Upper lobe of left lung (tissue), 4 donors: Measurements from ENCODE around the gene FAM107A.

Experiments used
- EP300 ChIP-seq, 4 donors: sonication (generic); formaldehyde crosslinking; IDR thresholded peaks; one replicate each; pipeline ENCODE4 v1.5.1; 2017; ENCODE audit warnings: antibody characterized with exemption in 4 of 4, control low read depth in 2 of 4
- POLR2A ChIP-seq, 4 donors: fragments of 450-650 bp; IDR thresholded peaks; one replicate each; pipeline ENCODE4 v1.5.1; 2016 to 2017; ENCODE audit warnings: antibody characterized with exemption in 4 of 4, mild to moderate bottlenecking in 2 of 4
- POLR2AphosphoS5 ChIP-seq, 2 donors: sonication (generic); formaldehyde crosslinking; IDR thresholded peaks; one replicate each; pipeline ENCODE4 v1.5.1; 2017; ENCODE audit warnings: antibody characterized with exemption in 2 of 2
- TF ChIP-seq, protein P1 (sequence below), 6 experiments: fragments of 450-650 bp in 4 of 6; fragments of 200-600 bp in 2 of 6; sonication (generic) in 2 of 6; IDR thresholded peaks; one replicate each; pipeline ENCODE4 v1.5.1; 2016 to 2019; ENCODE audit warnings: antibody characterized with exemption in 6 of 6

DNA sequence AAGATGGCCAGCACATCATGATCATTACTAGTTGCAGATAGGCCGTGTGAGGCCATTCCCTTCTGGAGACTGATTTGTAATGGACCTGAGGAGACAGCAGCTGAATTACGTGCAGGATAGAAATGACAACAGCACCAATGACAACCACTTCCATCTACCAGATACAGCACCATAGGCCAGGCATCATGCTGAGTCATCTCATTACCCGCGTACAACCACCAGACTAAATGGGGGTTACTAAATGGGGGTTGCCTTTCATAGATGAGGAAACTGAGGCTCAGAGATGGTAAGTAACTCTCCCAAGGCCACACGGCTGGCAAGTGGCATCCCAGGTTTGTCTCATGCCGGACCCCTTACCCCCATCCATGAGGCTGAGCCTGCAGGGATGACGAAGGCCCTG is 32.8 kb upstream of the FAM107A start:
- TF ChIP-seq POLR2A (IDR thresholded peaks at IDR 0.05) (no peak), POLR2AphosphoS5 (IDR thresholded peaks at IDR 0.05) (no peak), EP300 (IDR thresholded peaks at IDR 0.05) (no peak)
- TF ChIP-seq, protein P1, sequence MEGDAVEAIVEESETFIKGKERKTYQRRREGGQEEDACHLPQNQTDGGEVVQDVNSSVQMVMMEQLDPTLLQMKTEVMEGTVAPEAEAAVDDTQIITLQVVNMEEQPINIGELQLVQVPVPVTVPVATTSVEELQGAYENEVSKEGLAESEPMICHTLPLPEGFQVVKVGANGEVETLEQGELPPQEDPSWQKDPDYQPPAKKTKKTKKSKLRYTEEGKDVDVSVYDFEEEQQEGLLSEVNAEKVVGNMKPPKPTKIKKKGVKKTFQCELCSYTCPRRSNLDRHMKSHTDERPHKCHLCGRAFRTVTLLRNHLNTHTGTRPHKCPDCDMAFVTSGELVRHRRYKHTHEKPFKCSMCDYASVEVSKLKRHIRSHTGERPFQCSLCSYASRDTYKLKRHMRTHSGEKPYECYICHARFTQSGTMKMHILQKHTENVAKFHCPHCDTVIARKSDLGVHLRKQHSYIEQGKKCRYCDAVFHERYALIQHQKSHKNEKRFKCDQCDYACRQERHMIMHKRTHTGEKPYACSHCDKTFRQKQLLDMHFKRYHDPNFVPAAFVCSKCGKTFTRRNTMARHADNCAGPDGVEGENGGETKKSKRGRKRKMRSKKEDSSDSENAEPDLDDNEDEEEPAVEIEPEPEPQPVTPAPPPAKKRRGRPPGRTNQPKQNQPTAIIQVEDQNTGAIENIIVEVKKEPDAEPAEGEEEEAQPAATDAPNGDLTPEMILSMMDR (IDR thresholded peaks at IDR 0.05), result no peak
